ENCODE measurements around the gene EMX2. TPM values are rescaled to one million over a fixed set of nuclear protein-coding genes. Genes with fewer than 3 reads are reported as not detected.

Gene EMX2
- polyA plus RNA-seq (0.12 and 1.1 TPM in 2 replicates), polyA minus RNA-seq (0.24 and 0.81 TPM in 2 replicates)

GRCh38 chr10:117542706-117543224 is at the start of gene EMX2:
Gene EMX2, plus strand, starts transcription at chr10:117542746. Its CDS starts 522 bp downstream, at chr10:117543268.
- H3K4me3 ChIP-seq (ENCODE audit: low read length): peak within 1 kb of the TSS; percentile 65
- peak within 1 kb of the TSS; percentile 27 for H2AFZ ChIP-seq (ENCODE audit: low read depth, low read length)
- H3K4me2 ChIP-seq (ENCODE audit: low read length): peak within 1 kb of the TSS; percentile 39
- H4K20me1 ChIP-seq (ENCODE audit: insufficient read depth): no peaks in the 10 kb centered on the region
- H3K27ac ChIP-seq (ENCODE audit: low read length): no peak within 1 kb of the TSS
- H3K9ac ChIP-seq (ENCODE audit: low read length): peak within 1 kb of the TSS; percentile 53
- peaks cover 85% of the 10 kb centered on the region for H3K79me2 ChIP-seq (replicated peaks; ENCODE audit: insufficient read depth, low read length)
- H3K36me3 ChIP-seq (ENCODE audit: insufficient read depth, low read length): no peaks in the 10 kb centered on the region
- no peaks in the 10 kb centered on the region for H3F3A ChIP-seq (ENCODE audit: insufficient read depth, low read length, poor library complexity, severe bottlenecking)
- TF ChIP-seq REST (IDR thresholded peaks at IDR 0.05; ENCODE audit: borderline replicate concordance) (no peak), POLR2AphosphoS5 (IDR thresholded peaks at IDR 0.05) (peak; percentile 63)
- H3K9me3 ChIP-seq (ENCODE audit: low read length): no peaks in the 10 kb centered on the region
- peaks cover 100% of the 10 kb centered on the region for H3K27me3 ChIP-seq (ENCODE audit: insufficient read depth, low read depth, low read length)
- no peaks in the 10 kb centered on the region for H3K9me2 ChIP-seq (ENCODE audit: insufficient read depth, low read length)

GRCh38 chr10:117496031-117496430 is 46.5 kb upstream of the EMX2 start:
- no peak for TF ChIP-seq EP300 (conservative IDR thresholded peaks at IDR 0.05; ENCODE audit: poor library complexity, severe bottlenecking)
- no peak for TF ChIP-seq POLR2AphosphoS5 (IDR thresholded peaks at IDR 0.05)
- no peak for TF ChIP-seq EZH2 (IDR thresholded peaks at IDR 0.05; ENCODE audit: borderline replicate concordance, insufficient read depth, low read length, poor library complexity, severe bottlenecking)
- TF ChIP-seq SMC3 (conservative IDR thresholded peaks at IDR 0.05; ENCODE audit: poor library complexity): no peak
- TF ChIP-seq CTCF (IDR thresholded peaks at IDR 0.05; ENCODE audit: poor library complexity, severe bottlenecking): no peak
- no peak for TF ChIP-seq MXI1 (conservative IDR thresholded peaks at IDR 0.05; ENCODE audit: poor library complexity, severe bottlenecking)
- TF ChIP-seq REST (IDR thresholded peaks at IDR 0.05; ENCODE audit: borderline replicate concordance): no peak
- TF ChIP-seq RAD21 (conservative IDR thresholded peaks at IDR 0.05): no peak
- no peak for TF ChIP-seq TAF1 (IDR thresholded peaks at IDR 0.05; ENCODE audit: low read depth)
- no peak overlapping the region for H3K27ac ChIP-seq (ENCODE audit: low read length)
- H3K4me3 ChIP-seq (ENCODE audit: low read length): no peak overlapping the region
- no peaks in the 10 kb centered on the region for H3F3A ChIP-seq (ENCODE audit: insufficient read depth, low read length, poor library complexity, severe bottlenecking)
- no peaks in the 10 kb centered on the region for H3K36me3 ChIP-seq (ENCODE audit: insufficient read depth, low read length)
- no peaks in the 10 kb centered on the region for H4K20me1 ChIP-seq (ENCODE audit: insufficient read depth)
- no peak overlapping the region for H2AFZ ChIP-seq (ENCODE audit: low read depth, low read length)
- H3K9me3 ChIP-seq (ENCODE audit: low read length): no peaks in the 10 kb centered on the region
- no peak overlapping the region for H3K9ac ChIP-seq (ENCODE audit: low read length)
- no peaks in the 10 kb centered on the region for H3K9me2 ChIP-seq (ENCODE audit: insufficient read depth, low read length)
- H3K4me2 ChIP-seq (ENCODE audit: low read length): no peak overlapping the region
- no peaks in the 10 kb centered on the region for H3K27me3 ChIP-seq (ENCODE audit: insufficient read depth, low read depth, low read length)
- no peaks in the 10 kb centered on the region for H3K79me2 ChIP-seq (replicated peaks; ENCODE audit: insufficient read depth, low read length)
